Umbilical cord (tissue), 2 donors: ENCODE measurements around the gene SGF29. TPM values are rescaled to one million over a fixed set of nuclear protein-coding genes. Genes with fewer than 3 reads are reported as not detected.
"Not testable (repeated sequence)": the region's sequence is repeated elsewhere in the genome, so short reads cannot be mapped to it uniquely, and the experiment has no call there.

Experiments
- DNase-seq: peaks from one replicate; pipeline ENCODE4 v3.0.0-alpha.2; 2015; ENCODE audit warnings: low spot score
- total RNA-seq: library from RNA; depleted of rRNA; stranded (reverse); fragments of >200 nt; gene quantifications from one replicate; pipeline ENCODE4 v1.2.3, GENCODE V29; 2014; ENCODE audit warnings: low replicate concordance; ENCODE audit not compliant: insufficient read depth

The SGF29 gene
- total RNA-seq, result 14.0 TPM

GRCh38 chr16:28553776-28554633, at the start of gene SGF29:
SGF29 (plus strand) TSS chr16:28553920; CDS start chr16:28581070, 27,150 bp downstream.
- peak; percentile 97 for DNase-seq

GRCh38 chr16:28504707-28505404, 48.9 kb upstream of the SGF29 start:
- no peak for DNase-seq

- DNase-seq, result no peak
These were observed 48.1 kb upstream of the SGF29 start for GRCh38 chr16:28505489-28506137.

- DNase-seq, result no peak
These were observed 42.7 kb upstream of the SGF29 start for GRCh38 chr16:28511031-28511430.

- DNase-seq, result no peak
These were observed 41.6 kb upstream of the SGF29 start for GRCh38 chr16:28511801-28512789.

GRCh38 chr16:28513484-28514181, 40.1 kb upstream of the SGF29 start:
- no peak for DNase-seq

- no peak for DNase-seq
These were observed 39.5 kb upstream of the SGF29 start for GRCh38 chr16:28514246-28514645.

- no peak for DNase-seq
These were observed 33.0 kb upstream of the SGF29 start for GRCh38 chr16:28520672-28521071.

- no peak for DNase-seq
These were observed 32.3 kb upstream of the SGF29 start for GRCh38 chr16:28521436-28521835.

- DNase-seq, result no peak
These were observed 30.9 kb upstream of the SGF29 start for GRCh38 chr16:28522792-28523191.

GRCh38 chr16:28524681-28525171, 29.0 kb upstream of the SGF29 start:
- DNase-seq, result no peak

GRCh38 chr16:28526201-28527099, 27.3 kb upstream of the SGF29 start:
- no peak for DNase-seq

GRCh38 chr16:28527100-28527785, 26.5 kb upstream of the SGF29 start:
- not testable (repeated sequence) for DNase-seq

- DNase-seq, result no peak
These were observed 25.7 kb upstream of the SGF29 start for GRCh38 chr16:28527985-28528384.

GRCh38 chr16:28528463-28528867, 25.3 kb upstream of the SGF29 start:
- DNase-seq, result no peak

- no peak for DNase-seq
These were observed 24.6 kb upstream of the SGF29 start for GRCh38 chr16:28529124-28529523.

GRCh38 chr16:28531777-28532744, 21.7 kb upstream of the SGF29 start:
- peak; percentile 51 for DNase-seq
